GM06990 (cell line): ENCODE measurements around the gene PDYN.

Experiments used
- DNase-seq: peaks from one replicate; pipeline ENCODE4 v3.0.0-alpha.2; 2011; ENCODE audit not compliant: insufficient read length; ENCODE audit errors: extremely low read depth
- H3K27me3 ChIP-seq: replicated peaks from 2 replicates; pipeline ENCODE4 v1.6.0; 2011; ENCODE audit warnings: low read length; ENCODE audit not compliant: control insufficient read depth, insufficient read depth
- H3K36me3 ChIP-seq: 2 replicates; pipeline ENCODE4 v1.5.1; 2011; ENCODE audit warnings: low read length; ENCODE audit not compliant: control insufficient read depth, insufficient read depth
- H3K4me3 ChIP-seq: replicated peaks from 2 replicates; pipeline ENCODE4 v1.5.1; 2011; ENCODE audit warnings: low read depth, mild to moderate bottlenecking, control low read depth, low read length
- TF ChIP-seq, protein P1 (sequence below): IDR thresholded peaks from 2 replicates; pipeline ENCODE4 v1.5.1; 2011; ENCODE audit warnings: low read length, control low read depth, mild to moderate bottlenecking, inconsistent platforms; ENCODE audit not compliant: insufficient read depth, poor library complexity, severe bottlenecking

Gene PDYN

DNA sequence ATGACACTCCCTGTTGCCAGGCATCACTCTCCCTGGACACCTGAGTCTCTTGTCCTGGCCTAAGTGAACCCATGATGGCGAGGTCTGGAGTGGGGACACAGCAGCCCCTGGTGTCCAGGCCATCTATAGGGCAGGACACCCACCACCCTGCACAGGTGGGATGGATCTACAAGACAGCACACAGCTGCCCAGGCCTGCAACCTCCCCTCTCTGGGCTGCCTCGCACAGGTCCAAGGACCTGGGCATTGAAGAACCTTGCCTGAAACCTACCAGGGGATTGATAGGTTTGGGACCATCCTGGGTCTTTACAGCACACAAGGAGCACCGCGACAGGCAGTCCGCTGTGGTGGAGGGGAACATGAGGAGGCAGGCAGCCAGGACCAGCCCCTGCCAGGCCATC is 11.2 kb downstream of the PDYN start:
- TF ChIP-seq, protein P1, sequence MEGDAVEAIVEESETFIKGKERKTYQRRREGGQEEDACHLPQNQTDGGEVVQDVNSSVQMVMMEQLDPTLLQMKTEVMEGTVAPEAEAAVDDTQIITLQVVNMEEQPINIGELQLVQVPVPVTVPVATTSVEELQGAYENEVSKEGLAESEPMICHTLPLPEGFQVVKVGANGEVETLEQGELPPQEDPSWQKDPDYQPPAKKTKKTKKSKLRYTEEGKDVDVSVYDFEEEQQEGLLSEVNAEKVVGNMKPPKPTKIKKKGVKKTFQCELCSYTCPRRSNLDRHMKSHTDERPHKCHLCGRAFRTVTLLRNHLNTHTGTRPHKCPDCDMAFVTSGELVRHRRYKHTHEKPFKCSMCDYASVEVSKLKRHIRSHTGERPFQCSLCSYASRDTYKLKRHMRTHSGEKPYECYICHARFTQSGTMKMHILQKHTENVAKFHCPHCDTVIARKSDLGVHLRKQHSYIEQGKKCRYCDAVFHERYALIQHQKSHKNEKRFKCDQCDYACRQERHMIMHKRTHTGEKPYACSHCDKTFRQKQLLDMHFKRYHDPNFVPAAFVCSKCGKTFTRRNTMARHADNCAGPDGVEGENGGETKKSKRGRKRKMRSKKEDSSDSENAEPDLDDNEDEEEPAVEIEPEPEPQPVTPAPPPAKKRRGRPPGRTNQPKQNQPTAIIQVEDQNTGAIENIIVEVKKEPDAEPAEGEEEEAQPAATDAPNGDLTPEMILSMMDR, result no peak

DNA sequence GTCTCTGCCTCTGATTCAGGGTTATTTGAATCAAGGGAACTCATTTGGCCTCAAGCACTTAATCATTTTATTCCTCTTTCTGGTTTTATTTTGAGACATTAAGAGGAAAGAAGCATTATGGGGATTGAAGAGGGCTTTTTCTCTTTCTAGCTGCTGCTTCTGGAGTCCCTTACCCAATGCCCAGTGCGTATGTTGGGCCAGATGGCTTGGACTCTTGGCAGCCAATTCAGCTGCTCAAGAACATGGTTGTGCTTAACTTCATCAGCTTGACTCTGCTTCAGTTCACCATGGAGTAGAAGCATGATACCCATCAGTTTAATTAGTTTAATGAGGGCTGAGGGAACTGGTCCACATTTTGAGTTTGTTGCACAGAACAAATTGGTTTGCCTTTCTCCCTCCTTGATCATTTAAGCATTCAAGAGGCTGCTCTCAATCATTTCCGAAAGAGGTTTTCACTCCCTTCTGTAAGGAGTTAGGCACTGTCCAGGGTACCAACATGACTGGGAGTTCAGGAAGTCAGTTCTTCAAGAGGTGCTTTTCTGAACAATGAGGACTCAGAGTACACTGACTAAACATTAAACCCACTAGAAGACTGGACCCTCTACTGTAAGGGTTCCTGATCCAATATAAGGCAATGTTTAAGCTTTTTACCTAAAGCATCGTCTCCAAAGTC is 14.6 kb downstream of the PDYN start:
- DNase-seq, result no peak
- H3K4me3 ChIP-seq, result no peak overlapping the region
- no peaks in the 10 kb centered on the region for H3K36me3 ChIP-seq
- TF ChIP-seq, protein P1, result no peak
- no peaks in the 10 kb centered on the region; the same call in 1 of the 2 replicates for H3K27me3 ChIP-seq

More for the DNA sequence above, 11.2 kb downstream of the PDYN start:
- no peaks in the 10 kb centered on the region for H3K36me3 ChIP-seq
- H3K4me3 ChIP-seq, result no peak overlapping the region
- peaks cover 1% of the 10 kb centered on the region; the same call in 1 of the 2 replicates for H3K27me3 ChIP-seq
- DNase-seq, result no peak

DNA sequence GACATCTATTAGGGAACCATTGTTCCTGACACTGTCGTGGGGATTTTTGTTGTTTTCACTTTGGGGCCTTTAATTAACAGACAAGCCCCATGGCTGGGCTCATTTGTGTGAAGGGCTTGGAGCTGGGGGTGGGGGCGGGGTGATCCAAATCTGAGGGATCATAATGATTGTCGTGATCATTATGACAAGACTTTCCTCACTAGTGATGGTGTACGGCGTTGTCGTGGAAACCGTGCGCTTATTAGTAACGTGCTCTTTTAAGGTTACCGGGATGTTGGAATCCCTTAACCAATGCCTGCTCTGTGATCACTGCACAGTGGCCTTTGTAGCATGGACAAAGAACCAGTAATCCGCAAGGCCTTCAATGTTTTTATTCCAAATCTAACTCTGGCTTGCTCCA is 18.6 kb downstream of the PDYN start:
- Histone ChIP-seq H3K27me3 (no peaks in the 10 kb centered on the region; the same call in 1 of the 2 replicates), H3K36me3 (no peaks in the 10 kb centered on the region), H3K4me3 (no peak overlapping the region)
- TF ChIP-seq, protein P1, result no peak
- no peak for DNase-seq

DNA sequence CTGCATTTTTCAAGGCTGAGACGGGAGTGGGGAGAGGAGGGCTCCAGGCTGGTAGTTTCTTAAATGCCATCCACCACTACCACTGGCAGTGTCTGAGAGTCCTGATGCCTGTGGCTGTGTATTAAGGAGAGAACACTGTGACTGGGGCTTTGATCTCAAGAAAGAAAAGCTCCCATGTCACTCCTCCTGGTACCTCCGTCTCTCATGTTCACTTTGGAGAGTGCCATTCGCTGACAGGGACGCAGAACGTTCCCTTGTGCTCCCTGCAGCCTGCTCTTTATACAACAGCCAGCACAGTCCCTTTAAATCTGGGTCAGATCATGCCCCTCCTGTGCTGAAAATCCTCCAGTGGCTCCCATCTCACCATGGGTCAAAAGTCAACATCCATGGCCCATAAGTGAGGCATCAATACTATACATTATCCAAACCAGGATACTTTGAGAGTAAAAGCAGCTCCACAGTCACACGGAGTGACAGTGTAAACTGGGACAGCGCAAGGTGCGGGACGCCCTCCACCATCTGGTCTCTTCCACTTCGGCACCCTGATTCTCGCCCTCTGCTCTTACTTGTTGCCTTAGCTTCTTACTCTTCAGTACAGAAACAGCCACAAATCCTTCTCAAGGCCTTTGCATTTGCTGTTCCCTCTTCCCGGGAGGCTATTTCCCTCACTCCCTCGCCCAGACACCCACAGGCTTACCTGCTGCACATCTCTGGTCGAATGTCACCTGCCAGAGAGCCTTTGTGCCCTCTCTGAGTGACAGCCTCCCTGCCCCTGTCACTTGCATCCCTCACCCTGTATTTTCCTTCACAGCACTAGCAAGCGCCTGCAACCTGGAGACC is 20.0 kb downstream of the PDYN start:
- TF ChIP-seq, protein P1, result no peak
- DNase-seq, result no peak
- H3K4me3 ChIP-seq, result no peak overlapping the region
- peaks cover 1% of the 10 kb centered on the region; the same call in 1 of the 2 replicates for H3K27me3 ChIP-seq
- H3K36me3 ChIP-seq, result no peaks in the 10 kb centered on the region

DNA sequence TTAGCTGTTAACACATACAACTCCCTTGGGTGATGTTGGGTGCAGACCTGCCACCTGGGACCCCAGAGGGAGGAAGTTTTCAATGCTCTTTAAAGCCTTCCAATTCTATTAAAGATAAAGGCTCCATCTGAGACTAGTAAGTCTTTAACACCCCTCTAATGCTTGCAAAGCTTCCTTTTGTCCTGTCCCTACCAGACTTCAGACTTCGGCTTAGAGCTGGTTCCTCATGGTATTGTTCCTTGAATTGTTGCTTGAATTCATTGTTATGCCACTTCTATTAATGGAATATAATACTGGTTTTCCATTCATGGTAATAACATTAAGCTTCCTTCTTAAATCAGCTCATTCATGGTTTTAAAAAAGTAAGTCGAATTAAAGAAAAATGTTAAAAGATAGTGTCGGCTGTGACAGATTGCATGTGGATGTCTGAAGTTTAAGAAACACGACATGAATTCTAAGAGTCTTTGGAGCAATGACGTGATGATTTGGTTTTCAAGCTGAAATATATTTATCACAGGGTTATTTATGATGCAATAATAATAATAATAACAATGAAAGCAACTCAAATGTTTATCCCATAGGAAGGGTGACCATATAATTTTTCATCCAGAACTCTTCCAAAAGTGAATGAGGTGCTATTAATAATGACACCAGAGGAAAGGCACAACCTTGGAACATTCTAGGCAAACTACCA is 21.8 kb downstream of the PDYN start:
- H3K4me3 ChIP-seq, result no peak overlapping the region
- DNase-seq, result no peak
- H3K27me3 ChIP-seq, result peaks cover 1% of the 10 kb centered on the region; the same call in 1 of the 2 replicates
- TF ChIP-seq, protein P1, result no peak
- H3K36me3 ChIP-seq, result no peaks in the 10 kb centered on the region
